GM10266 (cell line): Measurements from ENCODE around the gene KCNJ5.
"Not testable (repeated sequence)": the region's sequence is repeated elsewhere in the genome, so short reads cannot be mapped to it uniquely, and the experiment has no call there.

Experiments
- DNase-seq: peaks from one replicate; pipeline ENCODE4 v3.0.0; 2012; ENCODE audit errors: extremely low spot score
- CTCF ChIP-seq: IDR thresholded peaks from 2 replicates; pipeline ENCODE4 v1.5.1; 2012; ENCODE audit warnings: mild to moderate bottlenecking, low read depth; ENCODE audit not compliant: control insufficient read depth, insufficient read depth; ENCODE audit errors: missing control alignments

The KCNJ5 gene

GRCh38 chr11:128916037-128916572, 24.9 kb downstream of the KCNJ5 start:
- no peak for DNase-seq
- no peak for TF ChIP-seq CTCF

GRCh38 chr11:128916681-128917080, 25.5 kb downstream of the KCNJ5 start:
- no peak for TF ChIP-seq CTCF
- DNase-seq = no peak

GRCh38 chr11:128917144-128917724, 26.1 kb downstream of the KCNJ5 start:
- TF ChIP-seq CTCF = no peak
- no peak for DNase-seq

- no peak for TF ChIP-seq CTCF
- DNase-seq = no peak
Observed at GRCh38 chr11:128919216-128919615, 28.1 kb downstream of the KCNJ5 start.

- DNase-seq = not testable (repeated sequence)
Observed at GRCh38 chr11:128919635-128920034, 28.5 kb downstream of the KCNJ5 start.

GRCh38 chr11:128920666-128921065, 29.5 kb downstream of the KCNJ5 start:
- no peak for TF ChIP-seq CTCF
- no peak for DNase-seq

GRCh38 chr11:128921793-128922192, 30.6 kb downstream of the KCNJ5 start:
- no peak for TF ChIP-seq CTCF
- no peak for DNase-seq

- DNase-seq = no peak
- no peak for TF ChIP-seq CTCF
Observed at GRCh38 chr11:128924104-128924503, 32.9 kb downstream of the KCNJ5 start.
